WI38 (cell line): ENCODE measurements around the gene STARD3.

Experiments used
- H3K4me3 ChIP-seq: 2 replicates; pipeline ENCODE4 v1.5.1; 2011; ENCODE audit warnings: low read depth, mild to moderate bottlenecking, control low read depth, low read length
- CTCF ChIP-seq: IDR thresholded peaks from 2 replicates; pipeline ENCODE4 v1.5.1; 2012; ENCODE audit warnings: low read depth, mild to moderate bottlenecking, control low read depth, low read length

Gene STARD3

DNA sequence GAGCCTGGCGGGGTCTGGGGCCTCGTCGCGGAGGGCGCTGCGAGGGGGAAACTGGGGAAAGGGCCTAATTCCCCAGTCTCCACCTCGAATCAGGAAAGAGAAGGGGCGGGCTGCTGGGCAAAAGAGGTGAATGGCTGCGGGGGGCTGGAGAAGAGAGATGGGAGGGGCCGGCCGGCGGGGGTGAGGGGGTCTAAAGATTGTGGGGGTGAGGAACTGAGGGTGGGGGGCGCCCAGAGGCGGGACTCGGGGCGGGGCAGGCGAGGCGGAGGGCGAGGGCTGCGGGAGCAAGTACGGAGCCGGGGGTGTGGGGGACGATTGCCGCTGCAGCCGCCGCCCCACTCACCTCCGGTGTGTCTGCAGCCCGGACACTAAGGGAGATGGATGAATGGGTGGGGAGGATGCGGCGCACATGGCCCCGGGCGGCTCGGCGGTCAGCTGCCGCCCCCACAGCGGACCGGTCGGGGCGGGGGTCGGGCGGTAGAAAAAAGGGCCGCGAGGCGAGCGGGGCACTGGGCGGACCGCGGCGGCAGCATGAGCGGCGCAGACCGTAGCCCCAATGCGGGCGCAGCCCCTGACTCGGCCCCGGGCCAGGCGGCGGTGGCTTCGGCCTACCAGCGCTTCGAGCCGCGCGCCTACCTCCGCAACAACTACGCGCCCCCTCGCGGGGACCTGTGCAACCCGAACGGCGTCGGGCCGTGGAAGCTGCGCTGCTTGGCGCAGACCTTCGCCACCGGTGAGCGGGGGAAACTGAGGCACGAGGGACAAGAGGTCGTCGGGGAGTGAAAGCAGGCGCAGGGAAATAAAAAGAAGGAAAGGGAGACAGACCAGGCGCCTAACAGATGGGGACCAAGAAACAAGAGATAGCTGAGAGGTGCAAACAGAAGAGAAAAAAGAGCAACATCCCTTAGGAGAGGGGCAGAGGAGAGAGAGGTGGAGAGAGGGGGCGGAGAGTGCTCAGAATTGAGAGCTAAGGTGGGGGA lies 31.3 kb downstream of the STARD3 start, which contains the start of gene PNMT:
TSS of gene PNMT (plus strand) at position 509 of the 980 bp plus-strand sequence. CDS start at position 532, 23 bp downstream.
- peak; percentile 67; the same call in 1 of the 2 replicates for TF ChIP-seq CTCF
- H3K4me3 ChIP-seq, result 0 out of 2 replicates have a peak within 1 kb of the TSS, but pooled peaks have one; percentile 10

GRCh38 chr17:39669897-39670735 lies 33.2 kb downstream of the STARD3 start:
- TF ChIP-seq CTCF, result no peak
- no peak overlapping the region for H3K4me3 ChIP-seq

DNA sequence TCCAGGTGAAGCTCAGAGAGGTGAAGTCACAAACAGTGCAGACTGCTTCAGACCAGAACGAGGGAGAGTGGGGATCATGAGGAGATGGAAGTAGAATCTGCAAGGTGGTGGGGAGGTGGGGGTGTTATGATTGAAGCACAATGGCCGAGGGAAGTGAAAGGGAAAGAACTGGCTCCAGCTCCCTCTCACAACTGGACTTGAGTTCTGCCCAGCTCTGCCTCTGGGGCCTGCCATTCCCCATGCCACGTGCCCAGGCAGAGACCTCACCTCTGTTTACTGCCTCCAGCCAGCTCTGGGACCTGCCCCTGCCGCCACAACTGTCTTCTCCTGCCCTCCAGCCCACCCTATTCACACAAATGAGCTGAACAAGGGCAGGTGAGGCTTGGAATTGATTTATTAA lies 33.8 kb downstream of the STARD3 start:
- no peak for TF ChIP-seq CTCF
- no peak overlapping the region for H3K4me3 ChIP-seq

DNA sequence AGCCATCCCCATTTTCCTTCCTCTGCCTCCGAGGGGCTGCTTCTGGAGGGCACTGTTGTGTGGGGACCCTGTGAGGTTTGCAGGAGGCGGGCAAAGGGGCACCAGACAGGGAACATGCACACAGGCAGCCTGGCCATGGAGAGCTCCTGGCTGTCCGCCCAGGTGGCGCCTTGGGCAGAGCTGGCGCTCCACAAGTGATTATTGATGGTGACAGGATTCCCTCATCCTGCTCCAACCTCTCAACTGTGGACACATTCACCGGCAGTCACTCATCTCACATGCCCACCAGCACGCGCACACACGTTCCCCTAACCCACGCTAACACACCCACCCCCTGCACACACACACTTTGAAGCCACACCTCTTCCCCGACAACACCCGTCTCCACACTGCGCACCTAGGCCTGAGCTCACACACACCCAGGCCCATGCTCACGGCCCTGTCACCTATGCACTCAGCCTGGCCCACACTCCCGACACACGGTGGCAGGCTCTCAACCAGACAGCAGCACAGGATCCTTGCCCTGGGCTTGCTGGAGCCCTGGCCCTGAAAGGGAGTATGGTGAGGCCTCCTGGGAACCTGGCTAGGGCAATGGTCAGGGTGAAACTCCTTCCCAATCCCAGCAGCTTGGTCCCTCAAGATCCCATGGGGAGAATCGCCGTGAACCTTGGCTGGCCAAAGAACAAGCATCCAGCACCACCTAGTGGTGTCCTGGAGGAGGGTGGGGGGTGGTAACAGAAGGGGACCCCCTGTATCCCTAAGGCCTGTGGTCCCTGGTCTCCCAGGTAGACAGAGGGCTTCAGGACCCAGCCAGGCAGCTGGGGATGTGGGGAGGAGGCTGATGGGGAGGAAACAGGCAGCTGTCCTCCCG lies 34.9 kb downstream of the STARD3 start:
- no peak overlapping the region for H3K4me3 ChIP-seq
- TF ChIP-seq CTCF, result peak; percentile 70

DNA sequence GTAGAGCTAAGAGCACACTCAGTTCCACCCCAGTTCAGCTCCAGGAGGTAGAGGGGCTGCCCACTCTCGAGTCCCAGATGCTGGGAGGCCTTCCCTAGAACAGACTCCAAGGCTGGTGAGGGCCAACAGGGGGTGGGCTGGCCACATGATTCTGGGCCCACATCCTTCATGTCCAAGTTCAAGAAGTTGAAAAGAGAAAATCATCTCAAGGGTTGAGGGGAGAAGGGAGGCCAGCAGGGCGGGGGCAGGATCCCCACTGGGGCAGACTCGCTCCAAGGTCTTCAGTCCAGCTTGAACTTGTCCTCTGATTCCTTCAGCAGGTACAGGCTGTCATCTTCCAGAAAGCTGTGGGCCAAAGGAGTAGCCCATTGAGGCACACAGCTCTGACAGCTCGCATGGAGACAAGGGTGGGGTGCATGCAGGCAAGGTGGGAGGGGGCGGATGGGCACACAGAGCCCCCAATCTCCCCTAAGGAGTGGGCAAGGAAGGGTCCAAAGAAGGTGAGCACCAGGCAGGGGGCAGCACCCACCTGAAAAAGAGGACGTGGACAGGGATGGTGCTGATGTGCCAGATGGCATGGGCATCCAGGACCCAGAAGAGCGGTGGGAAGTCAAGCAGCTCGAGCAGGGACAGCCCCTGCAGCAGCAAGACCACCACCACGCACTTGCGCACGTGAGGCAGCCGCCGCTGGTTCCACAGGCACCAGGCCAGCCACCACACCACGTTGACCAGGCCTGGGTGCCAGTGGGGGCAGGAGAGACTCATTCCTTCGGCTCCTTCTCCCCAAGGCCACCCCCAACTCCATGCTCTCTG lies 35.8 kb downstream of the STARD3 start:
- TF ChIP-seq CTCF, result no peak; the same call in 1 of the 2 replicates
- no peak overlapping the region for H3K4me3 ChIP-seq
